PC-3 (cell line): ENCODE results near the gene SERPINA5.

ENCODE experiments used
- EZH2 ChIP-seq: fragments of 300-600 bp; sonication (generic); IDR thresholded peaks from one replicate; pipeline ENCODE4 v1.6.1; 2017; ENCODE audit warnings: antibody characterized with exemption, mild to moderate bottlenecking, low read length; ENCODE audit not compliant: unreplicated experiment
- EZH2phosphoT487 ChIP-seq: fragments of 300-600 bp; sonication (generic); IDR thresholded peaks from 2 replicates; pipeline ENCODE4 v1.6.1; 2018; ENCODE audit warnings: mild to moderate bottlenecking, antibody characterized with exemption, low read length, borderline replicate concordance
- TF ChIP-seq, protein P1 (sequence below): fragments of 300-600 bp; sonication (generic); conservative IDR thresholded peaks from 2 replicates; pipeline ENCODE4 v1.5.1; 2017; ENCODE audit warnings: antibody characterized with exemption, low read depth, mild to moderate bottlenecking, low read length

DNA sequence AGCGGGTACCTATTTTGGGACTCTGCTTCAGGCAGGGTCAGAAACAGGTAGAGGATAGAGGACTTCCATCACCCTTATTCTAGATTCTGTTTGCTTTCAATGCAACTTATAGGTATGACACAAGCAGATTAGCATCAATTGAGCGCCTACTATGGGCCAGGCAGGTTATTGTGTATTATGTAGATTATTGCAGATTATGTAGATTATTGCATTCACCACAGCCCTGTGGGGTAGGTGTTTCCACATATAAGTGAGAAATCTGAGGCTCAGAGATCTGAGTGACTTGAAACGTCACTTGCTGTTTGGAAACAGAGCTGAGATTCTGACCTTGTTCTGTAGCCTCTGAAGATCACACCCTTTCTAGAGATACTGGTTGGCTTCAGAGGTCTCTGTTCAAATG lies 45.7 kb upstream of the SERPINA5 start:
- TF ChIP-seq, protein P1, sequence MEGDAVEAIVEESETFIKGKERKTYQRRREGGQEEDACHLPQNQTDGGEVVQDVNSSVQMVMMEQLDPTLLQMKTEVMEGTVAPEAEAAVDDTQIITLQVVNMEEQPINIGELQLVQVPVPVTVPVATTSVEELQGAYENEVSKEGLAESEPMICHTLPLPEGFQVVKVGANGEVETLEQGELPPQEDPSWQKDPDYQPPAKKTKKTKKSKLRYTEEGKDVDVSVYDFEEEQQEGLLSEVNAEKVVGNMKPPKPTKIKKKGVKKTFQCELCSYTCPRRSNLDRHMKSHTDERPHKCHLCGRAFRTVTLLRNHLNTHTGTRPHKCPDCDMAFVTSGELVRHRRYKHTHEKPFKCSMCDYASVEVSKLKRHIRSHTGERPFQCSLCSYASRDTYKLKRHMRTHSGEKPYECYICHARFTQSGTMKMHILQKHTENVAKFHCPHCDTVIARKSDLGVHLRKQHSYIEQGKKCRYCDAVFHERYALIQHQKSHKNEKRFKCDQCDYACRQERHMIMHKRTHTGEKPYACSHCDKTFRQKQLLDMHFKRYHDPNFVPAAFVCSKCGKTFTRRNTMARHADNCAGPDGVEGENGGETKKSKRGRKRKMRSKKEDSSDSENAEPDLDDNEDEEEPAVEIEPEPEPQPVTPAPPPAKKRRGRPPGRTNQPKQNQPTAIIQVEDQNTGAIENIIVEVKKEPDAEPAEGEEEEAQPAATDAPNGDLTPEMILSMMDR = no peak
- TF ChIP-seq EZH2 (no peak), EZH2phosphoT487 (no peak)
